HG03558 (cell line): ENCODE results near the gene AASDHPPT.
"Not testable (repeated sequence)": the region's sequence is repeated elsewhere in the genome, so short reads cannot be mapped to it uniquely, and the experiment has no call there.

Experiments used
- ATAC-seq: cut with Tn5 transposase; IDR thresholded peaks from one replicate; pipeline ENCODE4 v1.9.1; 2021; ENCODE audit warnings: moderate number of reproducible peaks; ENCODE audit not compliant: unreplicated experiment; ENCODE audit errors: extremely low read depth

The AASDHPPT gene, protein sequence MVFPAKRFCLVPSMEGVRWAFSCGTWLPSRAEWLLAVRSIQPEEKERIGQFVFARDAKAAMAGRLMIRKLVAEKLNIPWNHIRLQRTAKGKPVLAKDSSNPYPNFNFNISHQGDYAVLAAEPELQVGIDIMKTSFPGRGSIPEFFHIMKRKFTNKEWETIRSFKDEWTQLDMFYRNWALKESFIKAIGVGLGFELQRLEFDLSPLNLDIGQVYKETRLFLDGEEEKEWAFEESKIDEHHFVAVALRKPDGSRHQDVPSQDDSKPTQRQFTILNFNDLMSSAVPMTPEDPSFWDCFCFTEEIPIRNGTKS

GRCh38 chr11:106077609-106078455 is at the start of gene AASDHPPT:
Gene AASDHPPT, plus strand, starts transcription at chr11:106077662. Its CDS starts 49 bp downstream, at chr11:106077711.
- ATAC-seq, result peak; percentile 0

- ATAC-seq, result no peak
These were observed 46.9 kb upstream of the AASDHPPT start for GRCh38 chr11:106030609-106031008.

GRCh38 chr11:106031202-106031810 is 46.2 kb upstream of the AASDHPPT start:
- no peak for ATAC-seq

DNA sequence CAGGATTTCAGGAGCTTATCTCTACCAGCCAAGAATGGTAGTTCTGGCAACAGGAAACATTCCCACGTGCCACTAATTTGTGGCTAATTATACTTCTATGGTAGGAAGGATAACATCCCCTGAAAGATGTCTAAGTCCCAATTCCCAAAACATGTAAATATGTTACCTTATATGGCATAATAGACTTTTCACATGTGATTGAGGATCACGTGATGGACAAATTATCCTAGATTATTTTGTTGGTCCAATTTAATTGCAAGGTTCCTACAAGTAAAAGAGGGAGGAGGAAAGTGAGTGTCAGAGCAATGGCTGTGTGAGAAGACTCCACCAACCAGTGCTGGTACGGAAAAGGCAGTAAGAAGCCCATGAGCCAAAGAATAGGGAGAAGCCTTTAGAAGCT is 45.5 kb upstream of the AASDHPPT start:
- ATAC-seq, result no peak

GRCh38 chr11:106032861-106033260 is 44.6 kb upstream of the AASDHPPT start:
- ATAC-seq, result no peak

GRCh38 chr11:106043540-106043939 is 33.9 kb upstream of the AASDHPPT start:
- ATAC-seq, result no peak

- ATAC-seq, result no peak
These were observed 29.8 kb upstream of the AASDHPPT start for GRCh38 chr11:106047631-106048030.

- no peak for ATAC-seq
These were observed 27.6 kb upstream of the AASDHPPT start for GRCh38 chr11:106049727-106050476.

DNA sequence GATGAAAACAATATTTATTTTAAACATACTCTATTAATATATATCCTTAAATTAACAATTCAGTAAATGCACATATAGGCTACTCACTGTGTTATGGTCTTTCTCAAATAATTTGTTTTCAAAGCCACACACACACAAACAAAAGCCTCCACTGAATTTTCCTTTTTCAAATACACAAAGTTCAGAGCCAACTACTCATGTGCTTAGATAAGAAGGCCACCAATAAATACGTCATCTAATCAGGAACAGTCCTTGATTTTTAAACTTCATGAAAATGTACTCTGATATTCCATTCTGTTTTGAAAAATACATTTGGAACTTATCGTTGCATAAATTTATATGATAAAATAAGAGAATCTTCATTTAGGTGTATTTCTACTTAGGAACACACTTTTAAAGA is 26.4 kb upstream of the AASDHPPT start:
- no peak for ATAC-seq

DNA sequence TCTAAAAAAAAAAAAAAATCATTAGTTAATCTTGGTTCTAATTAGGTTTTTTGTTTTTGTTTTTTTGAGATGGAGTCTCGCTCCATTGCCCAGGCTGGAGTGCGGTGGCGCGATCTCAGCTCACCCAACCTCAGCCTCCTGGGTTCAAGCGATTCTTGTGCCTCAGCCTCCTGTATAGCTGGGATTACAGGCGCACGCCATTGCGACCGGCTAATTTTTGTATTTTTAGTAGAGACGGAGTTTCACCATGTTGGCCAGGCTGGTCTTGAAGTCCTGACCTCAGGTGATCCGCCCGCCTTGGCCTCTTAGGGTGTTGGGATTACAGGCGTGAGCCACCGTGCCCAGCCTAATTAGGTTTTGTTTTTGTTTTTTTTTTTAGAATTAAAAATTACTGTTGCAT is 19.1 kb upstream of the AASDHPPT start:
- not testable (repeated sequence) for ATAC-seq

- no peak for ATAC-seq
These were observed 17.8 kb upstream of the AASDHPPT start for GRCh38 chr11:106059617-106060016.

DNA sequence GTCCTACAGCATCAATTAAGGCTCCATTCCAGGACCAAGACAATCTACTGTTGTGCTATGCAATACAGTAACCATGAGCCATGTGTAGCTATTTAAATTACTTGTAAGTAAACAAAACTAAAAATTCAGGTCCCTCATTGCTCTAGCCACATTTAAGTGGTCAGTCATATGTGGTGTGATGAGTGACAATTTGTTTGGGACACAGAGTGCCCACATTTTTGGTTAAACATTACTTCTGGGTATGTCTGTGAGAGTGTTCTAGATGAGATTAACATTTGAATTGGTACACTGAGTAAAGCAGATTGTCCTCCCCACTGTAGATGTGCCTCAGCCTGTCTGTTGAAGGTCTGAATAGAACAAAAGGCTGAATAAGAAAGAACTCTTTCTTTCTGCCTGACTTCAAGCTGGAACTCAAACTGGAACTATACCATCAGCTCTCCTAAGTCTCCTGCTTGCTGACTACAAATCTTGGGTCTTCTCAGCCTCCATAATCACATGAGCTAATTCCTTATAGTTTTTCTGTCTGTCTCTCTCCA is 16.1 kb upstream of the AASDHPPT start:
- ATAC-seq, result no peak

DNA sequence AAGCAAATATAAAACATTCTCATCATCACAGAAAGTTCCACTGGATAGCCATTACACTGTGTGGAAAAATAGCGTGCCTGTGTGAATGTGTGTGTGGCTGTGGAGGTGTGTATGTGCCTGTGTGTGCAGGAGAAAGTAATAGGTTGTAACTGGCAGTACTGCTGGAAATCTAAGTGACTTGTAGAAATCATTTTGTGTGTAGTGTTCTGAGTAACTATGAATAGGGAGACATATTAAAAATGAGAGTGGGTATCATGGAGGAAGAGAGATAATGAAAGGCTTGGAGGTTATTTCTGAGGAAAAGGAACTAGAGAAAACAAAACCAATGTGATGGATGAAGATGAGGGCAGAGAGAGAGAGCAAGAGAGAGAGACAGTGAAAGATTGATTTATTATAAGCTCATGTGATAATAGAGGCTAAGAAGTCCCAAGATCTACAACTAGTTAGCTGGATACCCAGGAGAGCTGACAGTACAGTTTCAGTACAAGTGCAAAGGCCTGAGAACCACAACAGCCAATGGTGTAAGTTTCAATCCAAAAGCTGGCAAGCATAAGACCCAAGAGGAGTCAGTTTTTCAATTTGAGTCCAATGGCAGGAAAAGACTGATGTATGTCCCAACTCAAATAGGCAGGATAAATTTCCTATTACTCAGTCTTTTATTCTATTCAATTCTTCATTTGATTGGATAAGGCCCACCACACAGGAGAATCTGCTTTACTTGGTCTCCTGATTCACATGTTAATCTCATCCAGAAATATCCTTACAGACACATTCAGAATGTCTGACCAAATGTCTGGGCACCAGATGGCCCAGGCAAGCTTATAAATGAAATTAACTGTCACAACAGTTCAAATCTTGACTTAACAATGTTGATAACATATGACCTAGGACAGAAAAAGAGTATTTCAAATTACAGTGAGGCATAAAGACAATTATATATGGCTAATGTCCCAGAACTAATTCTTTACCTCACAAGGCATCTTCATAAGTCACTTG is 15.2 kb upstream of the AASDHPPT start:
- no peak for ATAC-seq

GRCh38 chr11:106063009-106063408 is 14.5 kb upstream of the AASDHPPT start:
- ATAC-seq, result no peak

DNA sequence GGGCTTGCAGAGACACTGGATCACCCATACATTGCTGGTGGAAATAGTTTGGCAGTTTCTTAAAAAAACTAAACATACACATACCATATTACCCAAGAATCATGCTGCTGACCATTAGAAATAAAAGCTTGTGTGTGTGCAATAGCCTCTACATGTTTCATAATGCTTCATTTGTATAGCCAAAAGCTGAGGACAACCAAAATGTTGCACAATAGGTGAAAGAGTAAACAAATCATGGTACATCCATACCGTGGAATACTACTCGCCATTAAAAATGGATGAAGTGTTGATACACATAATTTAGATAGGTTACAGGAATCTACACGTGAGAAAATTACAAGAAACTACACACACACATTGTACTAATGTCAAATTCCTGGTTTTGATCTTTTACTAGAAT is 6.9 kb upstream of the AASDHPPT start:
- ATAC-seq, result no peak

- no peak for ATAC-seq
These were observed 4.7 kb upstream of the AASDHPPT start for GRCh38 chr11:106072804-106073203.

DNA sequence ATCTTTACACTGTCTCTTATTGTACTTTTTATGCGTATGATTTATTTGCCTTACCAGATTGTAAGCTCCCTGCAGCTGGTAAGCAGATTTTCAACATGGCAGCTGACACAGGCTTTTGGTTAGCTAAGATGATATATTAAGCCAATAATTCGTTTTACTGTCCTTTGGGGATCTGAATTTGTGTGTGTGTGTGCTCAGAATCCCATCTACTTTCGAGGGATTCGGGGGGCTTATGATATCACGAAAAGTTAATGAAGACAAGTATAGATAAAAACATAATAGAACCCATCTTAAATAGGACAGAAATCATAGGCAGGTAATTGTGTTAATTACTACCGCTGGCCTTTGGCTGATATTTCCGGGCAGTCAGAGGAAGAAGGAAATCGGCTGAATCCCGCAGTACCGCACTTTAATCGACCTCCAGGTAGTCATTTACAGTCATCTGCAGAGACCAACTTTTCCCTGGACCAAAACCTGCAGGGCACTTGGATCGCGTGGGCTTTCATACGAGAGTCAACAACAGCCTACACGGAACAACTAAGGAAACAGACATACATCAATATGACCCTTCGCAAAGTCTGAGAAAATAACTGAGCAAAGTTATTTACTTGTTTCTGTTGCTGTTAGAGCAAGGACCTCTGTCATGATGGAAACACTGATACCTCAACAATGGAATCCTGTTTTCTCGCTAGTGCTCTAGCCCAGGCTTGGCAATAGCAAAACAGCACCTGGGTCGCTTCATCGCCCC is 1.1 kb upstream of the AASDHPPT start:
- no peak for ATAC-seq

DNA sequence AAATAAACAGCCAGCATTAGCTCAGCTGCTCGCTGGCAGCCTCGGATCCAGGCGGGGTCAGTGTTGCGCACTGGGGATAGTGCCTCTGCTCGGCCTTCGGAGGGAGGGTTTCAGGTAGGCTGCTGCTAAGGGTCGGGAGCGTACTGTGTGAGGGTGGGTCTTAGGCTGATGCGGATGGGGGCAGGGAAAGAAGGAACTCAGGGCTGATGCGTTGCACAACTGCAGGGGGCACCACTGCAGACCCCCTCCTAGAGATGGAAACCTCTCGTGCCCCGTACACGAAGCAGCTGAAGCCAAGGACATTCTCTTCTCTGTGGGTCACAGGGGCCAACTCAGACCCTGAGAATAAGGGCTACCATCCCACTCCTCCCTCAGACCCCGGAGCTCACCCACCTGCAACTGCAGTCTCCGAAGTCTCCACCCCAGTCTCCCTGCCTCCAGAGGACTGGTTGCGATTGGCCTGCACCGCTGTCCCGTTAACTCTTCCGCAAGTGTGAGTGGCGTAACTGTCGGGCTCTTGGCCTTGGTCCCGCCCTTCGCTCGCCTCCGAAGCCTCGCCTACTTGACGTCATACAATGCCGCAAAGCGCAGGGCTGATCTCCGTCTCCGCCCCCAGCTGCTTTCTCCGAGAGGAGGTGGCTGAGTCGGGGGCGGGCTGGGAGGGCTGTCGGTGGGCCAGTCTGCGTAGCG is 398 bp upstream of the AASDHPPT start, which contains the start of gene KBTBD3:
Gene KBTBD3, minus strand, starts transcription at position 429 of the 690 bp plus-strand sequence. CDS start 18,250 bp downstream, outside the sequence.
- ATAC-seq, result peak; percentile 93
